ENCODE data around the gene FGF14. TPM values are rescaled to one million over a fixed set of nuclear protein-coding genes. Genes with fewer than 3 reads are reported as not detected.

FGF14 gene
- total and polyA plus RNA-seq, 2 experiments from 2014 or later = 0.03 TPM; not detected in 1

GRCh38 chr13:101817898-101818297 is 584.0 kb downstream of the FGF14 start:
- Mint-ChIP-seq H3K27ac (no peak overlapping the region), H3K4me3 (no peak overlapping the region), H3K4me1 (no peaks in the 10 kb centered on the region), H3K9me3 (no peaks in the 10 kb centered on the region), H3K36me3 (ENCODE audit: low read depth) (no peaks in the 10 kb centered on the region), H3K27me3 (ENCODE audit: insufficient read depth, low read depth, poor library complexity) (no peaks in the 10 kb centered on the region)
- Histone ChIP-seq H3K27me3 (ENCODE audit: insufficient read depth) (no peaks in the 10 kb centered on the region), H2AFZ (no peak overlapping the region), H4K20me1 (replicated peaks; ENCODE audit: insufficient read depth) (no peaks in the 10 kb centered on the region), H3F3A (replicated peaks; ENCODE audit: low read depth) (no peaks in the 10 kb centered on the region), H3K79me2 (replicated peaks; ENCODE audit: insufficient read depth) (no peaks in the 10 kb centered on the region), H3K27ac (ENCODE audit: low read depth) (no peak overlapping the region), H3K4me3 (no peak overlapping the region), H3K4me2 (no peak overlapping the region), H3K4me1 (ENCODE audit: insufficient read depth) (no peaks in the 10 kb centered on the region), H3K9me2 (ENCODE audit: insufficient read depth) (no peaks in the 10 kb centered on the region), H3K36me3 (ENCODE audit: insufficient read depth) (no peaks in the 10 kb centered on the region)
- DNase-seq (ENCODE audit: low spot score) (no peak), ATAC-seq (no peak)
- TF ChIP-seq NANOG (IDR thresholded peaks at IDR 0.05; ENCODE audit: borderline replicate concordance) (no peak), JUNB (IDR thresholded peaks at IDR 0.05; ENCODE audit: unreplicated experiment) (no peak), EZH2 (IDR thresholded peaks at IDR 0.05; ENCODE audit: low read depth, unreplicated experiment) (no peak), ZNF114 (CRISPR knock-in tag; IDR thresholded peaks at IDR 0.05) (no peak), CREB1 (CRISPR knock-in tag; IDR thresholded peaks at IDR 0.05; ENCODE audit: low read depth) (no peak)

- Histone ChIP-seq H3K9me2 (ENCODE audit: insufficient read depth) (no peaks in the 10 kb centered on the region), H3F3A (replicated peaks; ENCODE audit: low read depth) (no peaks in the 10 kb centered on the region), H3K4me3 (no peak overlapping the region), H3K4me1 (ENCODE audit: insufficient read depth) (no peaks in the 10 kb centered on the region), H3K27me3 (ENCODE audit: insufficient read depth) (no peaks in the 10 kb centered on the region), H4K20me1 (replicated peaks; ENCODE audit: insufficient read depth) (no peaks in the 10 kb centered on the region), H3K27ac (ENCODE audit: low read depth) (no peak overlapping the region), H2AFZ (no peak overlapping the region), H3K36me3 (ENCODE audit: insufficient read depth) (no peaks in the 10 kb centered on the region), H3K4me2 (no peak overlapping the region), H3K79me2 (replicated peaks; ENCODE audit: insufficient read depth) (no peaks in the 10 kb centered on the region)
- Mint-ChIP-seq H3K27me3 (ENCODE audit: insufficient read depth, low read depth, poor library complexity) (no peaks in the 10 kb centered on the region), H3K9me3 (no peaks in the 10 kb centered on the region), H3K36me3 (ENCODE audit: low read depth) (no peaks in the 10 kb centered on the region), H3K4me1 (no peaks in the 10 kb centered on the region), H3K27ac (no peak overlapping the region), H3K4me3 (no peak overlapping the region)
- no peak for TF ChIP-seq CREB1 (CRISPR knock-in tag; IDR thresholded peaks at IDR 0.05; ENCODE audit: low read depth)
- TF ChIP-seq STAT1 (IDR thresholded peaks at IDR 0.05; ENCODE audit: unreplicated experiment) = no peak
- no peak for TF ChIP-seq EZH2phosphoT487 (IDR thresholded peaks at IDR 0.05; ENCODE audit: unreplicated experiment)
- no peak for TF ChIP-seq REST (IDR thresholded peaks at IDR 0.05; ENCODE audit: unreplicated experiment)
- ATAC-seq (no peak), DNase-seq (ENCODE audit: low spot score) (no peak)
Observed at GRCh38 chr13:101811881-101812280, 590.0 kb downstream of the FGF14 start.

Data from GM23338 (cell line).